BLaER1 (cell line): ENCODE data around the gene HLF.

Experiments
- H3K27ac ChIP-seq: shearing (Covaris generic); formaldehyde crosslinking; 2 replicates; pipeline ENCODE4 v1.8.1; 2022
- H3K27me3 ChIP-seq: shearing (Covaris generic); formaldehyde crosslinking; 2 replicates; pipeline ENCODE4 v1.8.1; 2022
- H3K36me3 ChIP-seq: shearing (Covaris generic); formaldehyde crosslinking; 2 replicates; pipeline ENCODE4 v1.8.1; 2022
- H3K4me1 ChIP-seq: shearing (Covaris generic); formaldehyde crosslinking; 2 replicates; pipeline ENCODE4 v1.8.1; 2022
- H3K4me2 ChIP-seq: shearing (Covaris generic); formaldehyde crosslinking; 2 replicates; pipeline ENCODE4 v1.8.1; 2022
- H3K4me3 ChIP-seq: shearing (Covaris generic); formaldehyde crosslinking; 2 replicates; pipeline ENCODE4 v1.8.1; 2022
- H3K9ac ChIP-seq: shearing (Covaris generic); formaldehyde crosslinking; 2 replicates; pipeline ENCODE4 v1.8.1; 2022
- H3K9me3 ChIP-seq: shearing (Covaris generic); formaldehyde crosslinking; 2 replicates; pipeline ENCODE4 v1.8.1; 2022
- H4K20me1 ChIP-seq: shearing (Covaris generic); formaldehyde crosslinking; 2 replicates; pipeline ENCODE4 v1.8.1; 2022
- Cebpa-rat ChIP-seq: shearing (Covaris generic); IDR thresholded peaks from 2 replicates; pipeline ENCODE4 v1.8.1; 2022

HLF gene

DNA sequence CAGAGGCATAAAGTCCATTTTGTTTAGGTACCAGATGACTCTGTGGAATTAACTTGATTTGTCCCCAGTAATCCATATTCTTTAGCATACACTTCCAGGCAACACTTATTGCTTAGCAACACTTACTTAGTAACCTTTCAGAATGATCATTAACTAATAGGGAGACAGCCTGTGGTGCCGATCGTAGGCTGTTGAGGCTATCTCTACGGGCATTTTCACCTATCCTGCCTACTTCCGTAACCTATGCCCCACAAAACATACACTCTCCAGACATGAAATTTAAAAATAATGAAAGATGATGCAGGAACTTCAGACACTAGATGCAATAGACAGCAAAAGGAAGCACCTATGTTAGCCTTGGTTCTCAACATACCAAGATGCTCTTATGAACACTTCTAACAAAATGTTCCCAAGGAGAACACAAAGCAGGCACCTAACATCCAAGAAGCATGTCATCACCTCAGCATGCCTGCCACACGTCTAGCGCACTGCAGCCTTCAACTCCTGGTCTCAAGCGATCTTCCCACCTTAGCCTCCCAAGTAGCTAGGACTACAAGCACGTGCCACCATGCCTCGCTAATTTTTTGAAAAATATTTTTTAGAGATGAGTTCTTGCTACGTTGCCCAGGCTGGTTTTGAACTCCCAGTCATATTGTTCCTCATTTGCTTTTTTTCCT, 34.5 kb downstream of the HLF start:
- Histone ChIP-seq H3K36me3 (no peaks in the 10 kb centered on the region), H3K4me2 (no peak overlapping the region), H3K9me3 (no peaks in the 10 kb centered on the region), H3K27ac (no peak overlapping the region), H3K9ac (no peak overlapping the region), H3K27me3 (no peaks in the 10 kb centered on the region), H3K4me1 (peaks cover 11% of the 10 kb centered on the region; the same call in 1 of the 2 replicates), H4K20me1 (no peaks in the 10 kb centered on the region), H3K4me3 (no peak overlapping the region)
- TF ChIP-seq Cebpa-rat: no peak

DNA sequence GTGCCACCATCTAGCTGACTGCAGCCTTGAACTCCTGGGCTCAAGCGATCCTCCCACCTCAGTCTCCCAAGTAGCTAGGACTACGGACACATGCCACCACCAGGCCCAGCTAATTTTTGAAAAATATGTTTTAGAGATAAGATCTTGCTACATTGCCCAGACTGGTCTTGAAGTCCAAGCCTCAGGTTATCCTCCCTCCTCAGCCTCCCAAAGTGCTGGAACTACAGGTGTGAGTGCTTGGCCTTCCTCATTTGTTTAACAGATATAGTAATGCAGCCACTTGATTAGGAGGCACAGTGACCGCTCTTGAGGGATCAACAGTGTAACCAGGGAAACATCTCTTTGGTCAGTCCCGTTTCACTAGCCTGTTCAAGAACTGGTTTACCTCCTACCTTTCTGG, 35.1 kb downstream of the HLF start:
- Histone ChIP-seq H3K4me3 (no peak overlapping the region), H3K27me3 (no peaks in the 10 kb centered on the region), H3K27ac (no peak overlapping the region), H4K20me1 (no peaks in the 10 kb centered on the region), H3K9ac (no peak overlapping the region), H3K4me2 (no peak overlapping the region), H3K36me3 (no peaks in the 10 kb centered on the region), H3K4me1 (peaks cover 6% of the 10 kb centered on the region; the same call in 1 of the 2 replicates), H3K9me3 (no peaks in the 10 kb centered on the region)
- no peak for TF ChIP-seq Cebpa-rat

GRCh38 chr17:55300479-55301290, 35.9 kb downstream of the HLF start:
- Histone ChIP-seq H3K4me2 (no peak overlapping the region), H3K27ac (no peak overlapping the region), H3K36me3 (no peaks in the 10 kb centered on the region), H3K4me3 (no peak overlapping the region), H3K9ac (no peak overlapping the region), H3K4me1 (no peaks in the 10 kb centered on the region), H4K20me1 (no peaks in the 10 kb centered on the region), H3K27me3 (no peaks in the 10 kb centered on the region), H3K9me3 (no peaks in the 10 kb centered on the region)
- no peak for TF ChIP-seq Cebpa-rat

DNA sequence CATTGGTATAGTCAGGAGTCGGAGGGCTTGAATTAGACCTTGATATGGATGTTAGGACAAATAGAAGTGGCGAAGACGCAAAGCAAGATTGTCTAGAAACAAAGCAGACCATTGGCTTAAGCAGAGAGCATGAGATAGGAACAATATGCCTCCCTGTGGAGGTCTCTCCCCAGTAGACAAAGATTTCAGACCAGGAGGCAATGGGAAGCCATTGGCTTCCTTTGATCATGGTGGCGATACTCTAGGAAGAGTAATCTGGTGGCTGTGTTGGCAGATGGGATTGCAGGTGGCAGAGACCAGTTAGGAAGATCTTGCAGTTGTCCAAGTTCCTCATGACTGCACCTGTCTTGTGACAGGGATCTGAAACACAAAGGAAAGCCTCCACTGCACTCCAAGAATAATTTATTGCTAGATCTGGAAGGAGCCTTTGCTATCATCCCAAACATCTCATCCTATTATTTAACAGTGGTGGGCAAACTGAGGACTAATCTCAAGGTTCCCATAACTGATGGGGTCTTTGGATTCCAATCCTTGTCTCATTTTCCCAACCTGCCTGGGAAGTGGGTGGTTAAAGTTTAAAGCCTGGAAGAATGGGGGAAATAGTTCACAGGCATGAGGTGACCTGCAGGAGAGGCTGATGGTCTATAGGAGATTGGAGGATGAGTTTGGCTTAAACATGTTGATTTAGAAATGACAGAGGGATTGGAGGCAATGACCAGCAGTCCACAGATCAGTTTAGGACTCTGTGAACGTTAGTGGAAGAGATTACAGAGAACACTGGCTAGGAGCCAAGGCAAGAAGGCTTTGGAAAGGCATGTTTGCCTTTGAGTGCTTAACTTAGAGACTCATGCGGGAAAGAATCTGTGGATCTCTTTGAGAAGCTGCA, 37.0 kb downstream of the HLF start:
- Histone ChIP-seq H3K4me3 (no peak overlapping the region), H3K4me2 (no peak overlapping the region), H3K27me3 (no peaks in the 10 kb centered on the region), H3K36me3 (no peaks in the 10 kb centered on the region), H3K9ac (no peak overlapping the region), H4K20me1 (no peaks in the 10 kb centered on the region), H3K4me1 (no peaks in the 10 kb centered on the region), H3K27ac (no peak overlapping the region), H3K9me3 (no peaks in the 10 kb centered on the region)
- no peak for TF ChIP-seq Cebpa-rat

DNA sequence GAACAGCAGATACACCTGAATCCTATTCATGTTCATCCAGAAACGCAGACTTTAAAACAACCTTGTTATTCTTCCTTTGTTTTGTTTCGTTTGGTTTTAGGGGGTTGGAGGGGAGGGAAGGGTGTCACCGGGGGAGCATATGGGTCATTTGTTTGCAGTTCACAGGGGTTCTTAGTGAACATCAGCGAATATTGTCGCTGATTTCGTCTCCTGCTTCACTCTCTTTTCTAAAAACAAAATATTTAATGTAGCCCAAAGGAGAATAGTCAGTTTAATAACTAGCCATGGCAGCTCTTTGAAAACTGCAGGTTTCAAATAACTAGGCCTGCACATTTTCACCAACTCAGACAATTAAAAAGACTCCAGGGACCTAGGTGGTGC, 37.6 kb downstream of the HLF start:
- Histone ChIP-seq H3K4me2 (no peak overlapping the region), H4K20me1 (no peaks in the 10 kb centered on the region), H3K27me3 (no peaks in the 10 kb centered on the region), H3K36me3 (no peaks in the 10 kb centered on the region), H3K9ac (no peak overlapping the region), H3K9me3 (no peaks in the 10 kb centered on the region), H3K4me3 (no peak overlapping the region), H3K27ac (no peak overlapping the region), H3K4me1 (no peaks in the 10 kb centered on the region)
- no peak for TF ChIP-seq Cebpa-rat

DNA sequence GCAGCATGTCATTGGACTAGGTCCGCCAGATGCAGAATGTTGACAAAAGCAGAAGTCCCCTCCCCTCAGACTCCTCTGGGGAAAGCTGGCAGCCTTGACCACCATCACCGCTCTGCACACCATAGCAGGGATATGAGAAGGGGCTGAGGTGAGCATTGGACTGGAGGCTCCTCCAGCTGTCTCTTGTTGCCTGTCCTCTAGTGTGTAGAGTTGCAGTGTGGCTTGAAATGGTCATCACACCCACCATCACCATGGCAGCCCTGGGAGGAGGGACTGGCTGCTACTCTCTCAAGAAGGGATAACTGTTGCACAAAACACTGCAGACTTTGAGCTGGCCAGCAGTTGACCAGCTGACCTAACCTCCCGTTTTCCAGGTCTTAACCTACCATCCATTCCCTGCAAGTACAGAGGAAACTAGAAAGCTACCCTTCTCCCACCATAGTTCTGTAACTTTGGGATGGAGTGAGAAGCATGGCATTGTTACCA, 38.3 kb downstream of the HLF start:
- no peak overlapping the region for H3K27ac ChIP-seq
- no peak overlapping the region for H3K4me3 ChIP-seq
- no peaks in the 10 kb centered on the region for H3K36me3 ChIP-seq
- no peaks in the 10 kb centered on the region for H3K9me3 ChIP-seq
- no peak for TF ChIP-seq Cebpa-rat
- H3K9ac ChIP-seq: no peak overlapping the region
- no peak overlapping the region for H3K4me2 ChIP-seq
- no peaks in the 10 kb centered on the region for H3K4me1 ChIP-seq
- H3K27me3 ChIP-seq: no peaks in the 10 kb centered on the region
- H4K20me1 ChIP-seq: no peaks in the 10 kb centered on the region

DNA sequence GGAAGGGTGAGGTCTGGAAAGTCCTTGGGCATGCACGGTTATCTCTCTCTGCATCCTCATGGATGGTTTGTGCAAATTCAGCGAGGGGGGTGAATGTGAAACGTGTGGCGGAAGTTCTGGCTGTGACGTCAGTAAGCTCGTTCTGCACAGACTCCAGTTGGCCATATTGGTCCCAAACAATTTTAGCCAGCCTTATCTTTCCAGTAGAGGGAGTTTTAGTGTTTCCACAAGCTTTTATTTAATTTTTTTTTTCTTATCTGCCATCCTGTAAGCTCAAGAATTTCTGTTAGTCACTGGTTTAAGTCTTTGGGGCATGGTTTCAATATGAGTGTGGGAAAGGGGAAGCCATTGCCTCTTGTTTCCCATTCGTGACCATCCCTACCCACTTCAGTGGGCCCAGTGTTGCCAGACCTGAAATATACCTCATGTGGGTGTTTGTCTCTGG, 39.0 kb downstream of the HLF start:
- Histone ChIP-seq H3K9me3 (no peaks in the 10 kb centered on the region), H4K20me1 (no peaks in the 10 kb centered on the region), H3K27ac (no peak overlapping the region), H3K36me3 (no peaks in the 10 kb centered on the region), H3K4me3 (no peak overlapping the region), H3K27me3 (no peaks in the 10 kb centered on the region), H3K9ac (no peak overlapping the region), H3K4me1 (no peaks in the 10 kb centered on the region), H3K4me2 (no peak overlapping the region)
- no peak for TF ChIP-seq Cebpa-rat

GRCh38 chr17:55304171-55304859, 39.6 kb downstream of the HLF start:
- no peaks in the 10 kb centered on the region for H3K36me3 ChIP-seq
- no peaks in the 10 kb centered on the region for H3K4me1 ChIP-seq
- no peak overlapping the region for H3K4me3 ChIP-seq
- H3K4me2 ChIP-seq: no peak overlapping the region
- H3K9ac ChIP-seq: no peak overlapping the region
- no peaks in the 10 kb centered on the region for H3K27me3 ChIP-seq
- no peaks in the 10 kb centered on the region for H4K20me1 ChIP-seq
- no peaks in the 10 kb centered on the region for H3K9me3 ChIP-seq
- no peak for TF ChIP-seq Cebpa-rat
- H3K27ac ChIP-seq: no peak overlapping the region
